NCI-H226 (cell line): ENCODE results near the gene CASKIN2.

Experiments used
- DNase-seq: peaks from one replicate; pipeline ENCODE4 v3.0.0-alpha.2; 2015

CASKIN2 gene

DNA sequence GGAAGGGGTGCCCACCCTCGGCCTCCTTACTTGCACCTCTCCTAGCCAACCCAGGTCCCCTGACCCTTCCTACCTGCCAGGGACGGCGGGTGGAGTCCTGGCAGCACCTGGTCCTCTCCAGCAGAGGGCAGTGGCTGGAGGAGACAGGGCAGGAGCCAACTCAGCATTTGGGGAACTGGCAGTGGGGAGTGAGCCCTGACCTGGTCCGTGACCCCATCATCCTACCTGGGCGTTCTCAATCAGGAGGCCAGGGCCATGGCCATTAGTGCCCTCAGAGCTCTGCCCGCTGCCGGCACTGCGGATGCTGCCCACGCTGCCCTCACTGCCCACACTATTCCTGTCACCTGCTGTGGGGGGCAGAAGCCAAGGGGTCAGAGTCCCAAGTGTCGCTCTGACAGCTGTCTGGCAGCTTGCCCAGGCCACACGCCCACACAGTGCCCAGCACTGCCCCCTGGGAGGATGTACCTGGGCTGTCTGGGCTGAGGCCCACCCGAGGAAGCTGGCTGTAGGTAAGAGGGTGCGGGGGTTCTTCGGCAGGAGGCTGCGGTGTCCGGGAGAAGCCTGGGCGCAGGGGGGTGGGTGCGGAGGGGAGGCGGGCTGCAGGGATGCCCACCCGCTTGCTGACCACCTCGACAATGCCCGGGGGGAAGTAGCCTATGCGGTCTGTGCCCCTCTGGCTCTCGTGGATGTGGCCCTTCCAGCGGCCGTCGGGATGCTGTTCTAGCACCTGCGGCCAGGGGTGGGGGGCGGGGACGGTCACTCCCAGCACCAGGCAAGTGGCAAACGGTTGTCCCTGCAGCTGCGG, 10.8 kb downstream of the CASKIN2 start:
- DNase-seq, result no peak

DNA sequence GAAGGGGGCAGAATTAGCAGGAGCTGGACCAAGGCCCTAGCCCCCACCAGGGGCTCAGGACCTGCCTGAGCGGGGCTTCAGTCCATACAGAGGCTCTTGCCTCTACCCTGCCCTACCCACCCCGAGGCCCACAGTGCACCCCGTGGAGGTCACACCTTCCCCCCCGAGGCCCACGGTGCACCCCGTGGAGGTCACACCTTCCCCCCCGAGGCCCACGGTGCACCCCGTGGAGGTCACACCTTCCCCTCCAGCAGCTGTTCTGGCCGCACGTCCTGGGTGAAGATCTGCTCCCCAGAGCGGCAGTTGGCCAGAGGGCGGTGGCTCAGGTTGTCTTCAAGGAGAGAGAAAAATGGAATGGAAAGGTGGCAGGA, 11.4 kb downstream of the CASKIN2 start:
- DNase-seq, result no peak

- no peak for DNase-seq
Observed at GRCh38 chr17:75503337-75503950, 11.9 kb downstream of the CASKIN2 start.

- DNase-seq, result no peak
Observed at GRCh38 chr17:75502721-75503329, 12.5 kb downstream of the CASKIN2 start.

- DNase-seq, result no peak
Observed at GRCh38 chr17:75502072-75502720, 13.1 kb downstream of the CASKIN2 start.

- DNase-seq, result no peak
Observed at GRCh38 chr17:75501378-75502071, 13.8 kb downstream of the CASKIN2 start.

GRCh38 chr17:75500419-75501216, 14.7 kb downstream of the CASKIN2 start:
- DNase-seq, result no peak

GRCh38 chr17:75499313-75500022, 15.9 kb downstream of the CASKIN2 start:
- no peak for DNase-seq

DNA sequence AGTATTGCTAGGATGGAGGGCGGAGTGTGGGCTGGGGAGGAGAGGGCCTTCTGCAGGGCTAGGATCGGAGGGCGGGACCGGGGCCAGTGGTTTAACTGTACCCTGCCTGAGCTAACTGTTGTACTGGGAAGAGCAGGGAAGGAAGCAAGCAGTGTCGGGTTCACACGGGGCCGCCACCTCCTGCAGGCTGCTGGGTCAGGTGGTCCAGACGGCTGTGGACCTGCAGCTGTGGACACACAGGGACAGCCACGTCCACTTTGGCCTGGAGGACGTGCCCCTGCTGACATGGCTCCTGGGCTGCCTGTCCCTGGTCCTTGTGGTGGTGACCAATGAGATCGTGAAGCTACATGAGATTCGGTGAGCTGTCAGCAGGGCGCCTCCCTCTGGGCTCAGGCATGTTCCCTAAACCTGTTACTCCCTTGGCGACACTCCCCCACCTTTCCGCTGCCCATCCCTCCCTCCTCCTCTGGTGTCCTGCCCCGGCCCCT, 16.6 kb downstream of the CASKIN2 start:
- DNase-seq, result no peak

- DNase-seq, result no peak
Observed at GRCh38 chr17:75498039-75498725, 17.2 kb downstream of the CASKIN2 start.

DNA sequence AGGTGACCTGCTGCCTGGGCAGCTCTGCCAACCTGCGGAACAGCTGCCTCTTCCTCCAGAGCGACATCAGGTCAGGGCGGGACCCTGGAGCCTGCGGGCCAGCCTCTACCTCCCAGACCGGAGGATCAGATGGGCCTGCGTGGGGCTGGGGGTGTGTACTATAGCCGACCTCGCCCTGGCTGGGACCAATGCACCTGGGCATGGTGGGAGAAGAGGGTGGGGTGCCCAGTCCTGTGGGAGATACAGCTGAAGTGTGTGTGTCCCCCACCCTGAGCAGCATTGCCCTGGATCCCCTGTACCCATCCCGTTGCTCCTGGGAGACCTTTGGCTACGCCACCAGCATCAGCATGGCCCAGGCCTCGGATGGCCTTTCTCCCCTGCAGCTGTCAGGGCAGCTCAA, 19.3 kb downstream of the CASKIN2 start:
- no peak for DNase-seq

DNA sequence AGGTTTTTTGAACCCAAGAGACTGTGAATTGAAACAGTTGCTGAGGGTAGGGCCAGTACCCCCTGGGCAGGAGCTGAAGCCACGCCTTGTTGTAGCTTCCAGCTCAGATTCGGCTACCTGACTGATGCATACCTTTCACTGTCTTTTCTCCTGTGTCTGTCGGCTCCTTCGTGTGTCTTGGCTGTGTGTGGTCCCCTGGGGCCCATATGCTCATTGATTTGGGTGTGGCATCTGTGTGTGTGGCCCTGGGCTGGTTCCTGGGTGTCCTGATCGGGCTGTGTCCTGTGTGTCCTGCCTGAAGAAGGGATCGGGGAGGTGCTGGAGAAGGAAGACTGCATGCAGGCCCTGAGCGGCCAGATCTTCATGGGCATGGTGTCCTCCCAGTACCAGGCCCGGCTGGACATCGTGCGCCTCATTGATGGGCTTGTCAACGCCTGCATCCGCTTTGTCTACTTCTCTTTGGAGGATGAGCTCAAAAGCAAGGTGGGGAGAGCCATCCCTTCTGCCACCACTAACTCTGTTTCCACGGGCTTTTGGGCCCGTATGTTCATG, 20.9 kb downstream of the CASKIN2 start:
- no peak for DNase-seq

GRCh38 chr17:75493476-75494129, 21.7 kb downstream of the CASKIN2 start:
- no peak for DNase-seq

- no peak for DNase-seq
Observed at GRCh38 chr17:75492555-75493168, 22.7 kb downstream of the CASKIN2 start.

- DNase-seq, result no peak
Observed at GRCh38 chr17:75491680-75492079, 23.7 kb downstream of the CASKIN2 start.

GRCh38 chr17:75490953-75491649, 24.2 kb downstream of the CASKIN2 start:
- no peak for DNase-seq

DNA sequence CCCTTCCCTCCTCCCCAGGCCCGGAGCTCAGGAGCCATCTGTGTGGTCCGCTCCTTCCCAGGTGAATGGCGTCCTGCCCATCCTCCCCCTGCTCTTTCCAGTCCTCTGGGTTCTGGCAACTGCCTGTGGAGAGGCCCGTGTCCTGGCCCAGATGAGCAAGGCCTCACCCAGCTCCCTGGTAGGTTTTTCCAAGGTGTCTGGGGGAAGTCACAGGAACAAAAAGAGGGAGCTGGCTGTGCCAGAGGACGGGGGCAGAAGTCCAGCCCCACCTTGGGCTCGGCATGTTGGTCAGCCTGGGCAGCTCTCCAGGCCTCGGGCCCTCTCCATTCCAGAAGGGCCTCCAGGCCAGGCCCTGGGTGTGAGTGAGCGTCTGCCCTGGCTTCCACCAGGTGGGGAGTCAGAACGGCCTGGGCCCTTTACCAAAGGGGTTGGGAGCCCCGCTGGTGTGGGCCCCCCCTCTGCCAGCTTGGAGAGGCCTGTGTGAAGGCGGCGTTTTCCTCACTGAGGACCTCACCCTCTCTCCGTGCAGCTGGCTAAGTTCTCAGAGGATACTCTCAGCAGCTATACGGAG, 25.1 kb downstream of the CASKIN2 start:
- no peak for DNase-seq

GRCh38 chr17:75489511-75489955, 25.8 kb downstream of the CASKIN2 start:
- DNase-seq, result no peak
